GM19240 (cell line): ENCODE results near the gene METAP2.

Experiments
- DNase-seq: peaks from one replicate; pipeline ENCODE4 v3.0.0; 2011; ENCODE audit warnings: low spot score; ENCODE audit not compliant: insufficient read length

Gene METAP2

GRCh38 chr12:95511977-95512376 is 38.0 kb downstream of the METAP2 start:
- no peak for DNase-seq

GRCh38 chr12:95513599-95513998 is 39.6 kb downstream of the METAP2 start:
- no peak for DNase-seq

GRCh38 chr12:95515197-95515596 is 41.2 kb downstream of the METAP2 start:
- DNase-seq: no peak

- DNase-seq: no peak
Observed at GRCh38 chr12:95516757-95517156, 42.8 kb downstream of the METAP2 start.

- no peak for DNase-seq
Observed at GRCh38 chr12:95517246-95517645, 43.3 kb downstream of the METAP2 start.

- DNase-seq: no peak
Observed at GRCh38 chr12:95518944-95519343, 45.0 kb downstream of the METAP2 start.

GRCh38 chr12:95520816-95521215 is 46.9 kb downstream of the METAP2 start:
- no peak for DNase-seq

- no peak for DNase-seq
Observed at GRCh38 chr12:95522692-95523091, 48.7 kb downstream of the METAP2 start.

GRCh38 chr12:95528431-95528830 is 54.5 kb downstream of the METAP2 start:
- no peak for DNase-seq

GRCh38 chr12:95529693-95530225 is 55.8 kb downstream of the METAP2 start:
- no peak for DNase-seq

GRCh38 chr12:95532851-95533250 is 58.9 kb downstream of the METAP2 start:
- DNase-seq: no peak

- DNase-seq: no peak
Observed at GRCh38 chr12:95533985-95534384, 60.0 kb downstream of the METAP2 start.

- DNase-seq: no peak
Observed at GRCh38 chr12:95538006-95538405, 64.1 kb downstream of the METAP2 start.

- no peak for DNase-seq
Observed at GRCh38 chr12:95538656-95539055, 64.7 kb downstream of the METAP2 start.

- DNase-seq: no peak
Observed at GRCh38 chr12:95541436-95541835, 67.5 kb downstream of the METAP2 start.

GRCh38 chr12:95543305-95543704 is 69.4 kb downstream of the METAP2 start:
- no peak for DNase-seq

GRCh38 chr12:95544756-95545155 is 70.8 kb downstream of the METAP2 start:
- DNase-seq: no peak

- DNase-seq: no peak
Observed at GRCh38 chr12:95545303-95545702, 71.4 kb downstream of the METAP2 start.

- DNase-seq: no peak
Observed at GRCh38 chr12:95545731-95546490, 72.0 kb downstream of the METAP2 start.

GRCh38 chr12:95546491-95546813 is 72.5 kb downstream of the METAP2 start:
- no peak for DNase-seq

- DNase-seq: no peak
Observed at GRCh38 chr12:95547522-95548055, 73.6 kb downstream of the METAP2 start.

GRCh38 chr12:95548056-95548538 is 74.1 kb downstream of the METAP2 start:
- DNase-seq: no peak
